IMR-90 (cell line): ENCODE data around the gene POLE3.

ENCODE experiments used
- BHLHE40 ChIP-seq: fragments of 150-350 bp; IDR thresholded peaks from 2 replicates; pipeline ENCODE4 v1.6.1; 2016; ENCODE audit warnings: mild to moderate bottlenecking, low read depth, low read length
- CEBPB ChIP-seq: IDR thresholded peaks from 2 replicates; pipeline ENCODE4 v1.6.1; 2012; ENCODE audit warnings: low read depth, low read length, improper control_type of control experiment
- MAFK ChIP-seq: IDR thresholded peaks from 2 replicates; pipeline ENCODE4 v1.6.1; 2012; ENCODE audit warnings: low read depth, low read length, improper control_type of control experiment
- POLR2A ChIP-seq: IDR thresholded peaks from 2 replicates; pipeline ENCODE4 v1.6.1; 2012; ENCODE audit warnings: mild to moderate bottlenecking, low read depth, low read length
- RAD21 ChIP-seq: IDR thresholded peaks from 2 replicates; pipeline ENCODE4 v1.6.1; 2012; ENCODE audit warnings: low read length, improper control_type of control experiment
- RCOR1 ChIP-seq: IDR thresholded peaks from 2 replicates; pipeline ENCODE4 v1.6.1; 2012; ENCODE audit warnings: mild to moderate bottlenecking, low read length, improper control_type of control experiment; ENCODE audit not compliant: insufficient replicate concordance
- RFX5 ChIP-seq: IDR thresholded peaks from 2 replicates; pipeline ENCODE4 v1.8.0; 2012; ENCODE audit warnings: low read depth, mild to moderate bottlenecking, low read length, moderate library complexity
- USF2 ChIP-seq: fragments of 150-350 bp; IDR thresholded peaks from 2 replicates; pipeline ENCODE4 v1.6.1; 2017; ENCODE audit warnings: mild to moderate bottlenecking, antibody characterized with exemption, low read length, low read depth
- TF ChIP-seq, protein P1 (sequence below): conservative IDR thresholded peaks from 2 replicates; pipeline ENCODE4 v1.5.1; 2012; ENCODE audit warnings: mild to moderate bottlenecking, low read depth, low read length, improper control_type of control experiment

DNA sequence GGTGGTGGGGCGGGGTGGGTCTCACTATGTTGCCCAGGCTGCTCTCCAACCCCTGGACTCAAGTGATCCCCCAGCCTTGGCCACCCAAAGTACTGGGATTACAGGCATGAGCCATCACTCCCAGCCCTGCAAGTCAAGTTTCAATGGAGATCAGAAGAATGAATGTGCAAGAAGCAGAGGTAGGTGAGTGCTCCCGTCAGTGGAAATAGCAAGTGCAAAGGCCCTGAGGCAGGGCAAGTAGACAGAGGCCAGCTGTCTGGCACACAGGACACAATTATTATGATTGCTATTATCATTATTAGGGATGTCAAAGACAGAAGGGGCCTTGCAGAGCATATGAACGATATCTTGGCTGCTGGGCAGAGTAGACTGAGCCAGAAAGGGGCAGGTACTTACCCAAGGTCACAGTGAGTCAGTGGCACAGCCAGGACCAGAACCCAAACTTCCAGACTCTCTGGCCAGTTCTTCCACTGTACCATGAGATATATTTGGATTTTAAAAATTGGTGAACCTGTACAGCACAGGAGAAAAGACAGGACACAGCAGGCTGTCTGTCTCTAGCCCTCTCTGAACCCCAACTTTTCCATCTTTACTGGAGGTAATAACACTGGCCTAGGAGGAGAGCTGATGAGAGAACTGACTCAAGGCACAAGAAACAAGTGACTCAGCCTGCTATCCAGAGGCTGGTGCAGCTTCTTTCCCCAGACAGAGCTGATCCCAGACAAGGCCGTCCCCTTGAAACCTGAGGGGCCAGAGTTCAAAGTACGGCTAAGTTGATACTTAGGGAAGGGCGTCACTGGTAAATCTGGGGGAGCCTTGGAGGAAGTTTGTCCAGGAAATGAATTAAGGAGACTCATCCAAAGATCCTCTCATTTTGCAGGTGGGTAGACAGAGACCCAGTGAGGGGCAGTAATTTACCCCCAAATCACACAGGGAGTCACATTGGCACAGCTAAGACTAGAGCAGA is 35.1 kb downstream of the POLE3 start:
- TF ChIP-seq RAD21 = no peak
- TF ChIP-seq POLR2A = no peak
- TF ChIP-seq, protein P1, sequence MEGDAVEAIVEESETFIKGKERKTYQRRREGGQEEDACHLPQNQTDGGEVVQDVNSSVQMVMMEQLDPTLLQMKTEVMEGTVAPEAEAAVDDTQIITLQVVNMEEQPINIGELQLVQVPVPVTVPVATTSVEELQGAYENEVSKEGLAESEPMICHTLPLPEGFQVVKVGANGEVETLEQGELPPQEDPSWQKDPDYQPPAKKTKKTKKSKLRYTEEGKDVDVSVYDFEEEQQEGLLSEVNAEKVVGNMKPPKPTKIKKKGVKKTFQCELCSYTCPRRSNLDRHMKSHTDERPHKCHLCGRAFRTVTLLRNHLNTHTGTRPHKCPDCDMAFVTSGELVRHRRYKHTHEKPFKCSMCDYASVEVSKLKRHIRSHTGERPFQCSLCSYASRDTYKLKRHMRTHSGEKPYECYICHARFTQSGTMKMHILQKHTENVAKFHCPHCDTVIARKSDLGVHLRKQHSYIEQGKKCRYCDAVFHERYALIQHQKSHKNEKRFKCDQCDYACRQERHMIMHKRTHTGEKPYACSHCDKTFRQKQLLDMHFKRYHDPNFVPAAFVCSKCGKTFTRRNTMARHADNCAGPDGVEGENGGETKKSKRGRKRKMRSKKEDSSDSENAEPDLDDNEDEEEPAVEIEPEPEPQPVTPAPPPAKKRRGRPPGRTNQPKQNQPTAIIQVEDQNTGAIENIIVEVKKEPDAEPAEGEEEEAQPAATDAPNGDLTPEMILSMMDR = no peak
- no peak for TF ChIP-seq BHLHE40
- TF ChIP-seq USF2 = no peak
- TF ChIP-seq RCOR1 = no peak
- no peak for TF ChIP-seq RFX5
- no peak for TF ChIP-seq CEBPB
- no peak for TF ChIP-seq MAFK
